Measurements from ENCODE around the gene ART3.
"Not testable (repeated sequence)": the region's sequence is repeated elsewhere in the genome, so short reads cannot be mapped to it uniquely, and the experiment has no call there.

DNA sequence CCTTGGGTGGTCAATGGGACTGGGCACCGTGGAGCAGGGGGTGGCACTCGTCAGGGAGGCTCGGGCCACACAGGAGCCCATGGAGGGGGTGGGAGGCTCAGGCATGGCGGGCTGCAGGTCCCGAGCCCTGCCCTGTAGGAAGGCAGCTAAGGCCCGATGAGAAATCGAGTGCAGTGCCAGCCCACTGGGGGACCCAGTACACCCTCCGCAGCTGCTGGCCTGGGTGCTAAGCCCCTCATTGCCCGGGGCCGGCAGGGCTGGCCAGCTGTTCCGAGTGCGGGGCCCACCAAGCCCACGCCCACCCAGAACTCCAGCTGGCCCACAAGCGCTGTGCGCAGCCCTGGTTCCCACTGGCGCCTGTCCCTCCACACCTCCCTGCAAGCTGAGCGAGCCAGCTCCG, 31.2 kb upstream of the ART3 start:
- TF ChIP-seq, protein P1, sequence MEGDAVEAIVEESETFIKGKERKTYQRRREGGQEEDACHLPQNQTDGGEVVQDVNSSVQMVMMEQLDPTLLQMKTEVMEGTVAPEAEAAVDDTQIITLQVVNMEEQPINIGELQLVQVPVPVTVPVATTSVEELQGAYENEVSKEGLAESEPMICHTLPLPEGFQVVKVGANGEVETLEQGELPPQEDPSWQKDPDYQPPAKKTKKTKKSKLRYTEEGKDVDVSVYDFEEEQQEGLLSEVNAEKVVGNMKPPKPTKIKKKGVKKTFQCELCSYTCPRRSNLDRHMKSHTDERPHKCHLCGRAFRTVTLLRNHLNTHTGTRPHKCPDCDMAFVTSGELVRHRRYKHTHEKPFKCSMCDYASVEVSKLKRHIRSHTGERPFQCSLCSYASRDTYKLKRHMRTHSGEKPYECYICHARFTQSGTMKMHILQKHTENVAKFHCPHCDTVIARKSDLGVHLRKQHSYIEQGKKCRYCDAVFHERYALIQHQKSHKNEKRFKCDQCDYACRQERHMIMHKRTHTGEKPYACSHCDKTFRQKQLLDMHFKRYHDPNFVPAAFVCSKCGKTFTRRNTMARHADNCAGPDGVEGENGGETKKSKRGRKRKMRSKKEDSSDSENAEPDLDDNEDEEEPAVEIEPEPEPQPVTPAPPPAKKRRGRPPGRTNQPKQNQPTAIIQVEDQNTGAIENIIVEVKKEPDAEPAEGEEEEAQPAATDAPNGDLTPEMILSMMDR (IDR thresholded peaks at IDR 0.05 in 4 of 5, conservative IDR thresholded peaks at IDR 0.05 in 1 of 5): not testable (repeated sequence)
- TF ChIP-seq POLR2A (IDR thresholded peaks at IDR 0.05): not testable (repeated sequence)
